Activated T-cell treated with anti-CD3 and anti-CD28 coated beads, Interleukin-2, amount 50 U/mL, for 1 hour (primary cell): Measurements from ENCODE around the gene RFTN1.

Experiments used
- DNase-seq: peaks from one replicate; pipeline ENCODE4 v3.0.0-alpha.2; 2020

Gene RFTN1

DNA sequence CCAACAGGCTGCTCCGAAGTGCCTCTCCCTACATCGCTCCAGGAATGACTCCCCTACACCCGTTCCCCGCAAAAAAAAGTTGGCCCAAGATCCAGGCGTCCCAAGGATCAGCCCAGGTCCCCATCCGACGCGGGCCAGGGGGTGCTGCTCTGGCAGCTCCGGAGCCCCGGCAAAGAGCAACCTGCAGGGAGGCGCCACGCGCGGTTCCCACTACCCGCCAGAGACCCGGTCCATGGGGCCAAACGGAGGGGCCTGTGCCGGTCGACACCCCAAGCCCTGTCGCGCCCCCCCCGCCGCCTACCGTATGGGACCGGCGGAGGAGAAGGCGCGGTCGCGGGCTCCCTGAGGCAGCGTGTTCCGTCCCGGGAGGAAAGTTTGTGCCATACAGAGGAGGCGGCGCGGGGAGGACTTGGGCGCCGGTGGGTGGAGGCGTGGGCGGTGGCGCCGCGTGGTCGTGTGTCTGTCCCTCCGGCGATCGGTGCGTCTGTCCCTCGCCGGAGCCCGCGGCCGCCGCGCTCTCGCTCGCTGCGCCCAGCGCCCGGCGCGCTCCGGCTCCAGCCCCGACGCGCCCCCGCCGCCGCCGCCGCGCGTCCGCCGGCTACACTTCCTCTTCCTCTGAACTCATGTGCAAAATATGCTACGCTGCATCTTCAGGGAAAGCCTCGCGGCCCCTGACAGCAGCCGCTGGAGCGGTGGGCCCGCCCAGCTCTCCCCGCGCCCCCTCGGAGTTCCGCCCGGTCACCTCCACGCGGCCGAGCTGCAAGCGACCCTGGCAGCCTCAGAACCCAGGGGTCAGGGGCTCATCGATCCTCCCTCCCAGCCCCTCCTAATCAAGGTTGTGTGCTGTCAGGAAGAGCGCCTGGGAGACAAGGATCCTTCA lies at the start of gene RFTN1:
TSS of gene RFTN1 (minus strand) at position 559 of the 880 bp plus-strand sequence. CDS start 19,830 bp downstream, outside the sequence.
- peak; percentile 64 for DNase-seq

GRCh38 chr3:16559653-16560365 lies 46.3 kb upstream of the RFTN1 start:
- DNase-seq, result no peak

GRCh38 chr3:16554126-16554525 lies 40.6 kb upstream of the RFTN1 start:
- DNase-seq, result no peak

- no peak for DNase-seq
Measured at GRCh38 chr3:16552757-16553156, 39.3 kb upstream of the RFTN1 start.

- DNase-seq, result no peak
Measured at GRCh38 chr3:16551342-16551976, 38.0 kb upstream of the RFTN1 start.

DNA sequence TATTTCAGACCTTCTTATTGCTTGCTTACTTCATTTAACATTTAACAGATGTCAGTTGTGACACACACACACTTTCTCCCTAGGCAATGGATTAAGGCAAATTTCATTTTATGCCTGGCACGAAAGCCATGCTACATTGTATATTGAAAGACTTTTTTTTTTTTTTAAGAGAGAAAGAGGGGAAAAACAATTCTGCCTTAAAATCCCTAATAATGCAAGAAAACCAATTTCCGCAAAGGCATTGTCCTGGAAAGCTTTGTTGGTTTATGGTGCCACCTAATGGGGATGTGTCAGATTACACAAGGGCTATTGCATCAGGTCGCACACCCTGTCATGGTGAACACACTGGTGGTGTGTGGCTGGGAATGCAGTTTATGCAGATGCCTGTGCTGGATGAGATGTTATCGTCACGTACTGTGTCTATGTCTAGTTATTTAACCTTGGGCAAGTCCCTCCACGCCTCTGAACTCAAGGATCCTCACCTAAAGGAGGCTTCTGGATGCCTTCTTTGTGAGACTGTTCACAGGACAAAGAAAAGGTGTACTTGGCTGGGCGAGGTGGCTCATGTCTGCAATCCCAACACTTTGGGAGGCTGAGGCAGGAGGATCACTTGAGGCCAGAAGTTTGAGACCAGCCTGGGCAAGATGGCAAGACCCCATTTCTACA lies 37.3 kb upstream of the RFTN1 start:
- peak; percentile 55 for DNase-seq

DNA sequence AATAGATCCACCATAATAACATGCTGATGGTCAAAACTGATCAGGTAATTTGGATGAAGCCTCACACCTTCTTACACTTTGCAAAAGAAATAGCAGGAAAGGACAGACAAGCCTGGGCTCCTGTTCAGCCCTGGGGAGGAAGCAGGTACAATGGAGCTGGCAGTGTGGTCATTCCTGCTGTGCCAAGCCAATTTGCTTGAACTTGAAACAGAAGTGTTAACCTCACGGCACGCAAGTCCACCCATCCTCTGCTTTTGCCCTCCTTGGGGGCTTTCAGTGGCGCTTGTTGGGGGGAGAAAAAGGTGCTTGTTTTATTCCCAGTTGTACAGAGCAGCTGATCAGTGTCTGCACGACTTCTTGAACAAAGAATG lies 36.8 kb upstream of the RFTN1 start:
- no peak for DNase-seq

DNA sequence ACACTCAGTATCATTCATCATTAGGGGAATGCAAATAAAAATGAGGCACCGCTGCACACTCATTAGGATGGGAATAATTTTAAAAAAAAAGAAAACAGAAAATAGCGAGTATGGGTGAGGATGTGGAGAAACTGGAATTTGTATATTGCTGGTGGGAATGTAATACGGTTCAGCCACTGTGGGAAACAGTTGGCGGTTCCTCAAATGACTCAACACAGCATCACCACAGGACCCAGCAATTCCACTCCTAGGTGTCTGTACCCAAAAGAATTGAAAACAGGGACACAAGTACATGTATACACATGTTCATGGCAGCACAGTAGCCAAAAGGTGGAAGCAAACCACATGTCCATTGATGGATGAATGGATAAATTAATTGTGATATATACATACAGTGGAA lies 35.2 kb upstream of the RFTN1 start:
- no peak for DNase-seq

DNA sequence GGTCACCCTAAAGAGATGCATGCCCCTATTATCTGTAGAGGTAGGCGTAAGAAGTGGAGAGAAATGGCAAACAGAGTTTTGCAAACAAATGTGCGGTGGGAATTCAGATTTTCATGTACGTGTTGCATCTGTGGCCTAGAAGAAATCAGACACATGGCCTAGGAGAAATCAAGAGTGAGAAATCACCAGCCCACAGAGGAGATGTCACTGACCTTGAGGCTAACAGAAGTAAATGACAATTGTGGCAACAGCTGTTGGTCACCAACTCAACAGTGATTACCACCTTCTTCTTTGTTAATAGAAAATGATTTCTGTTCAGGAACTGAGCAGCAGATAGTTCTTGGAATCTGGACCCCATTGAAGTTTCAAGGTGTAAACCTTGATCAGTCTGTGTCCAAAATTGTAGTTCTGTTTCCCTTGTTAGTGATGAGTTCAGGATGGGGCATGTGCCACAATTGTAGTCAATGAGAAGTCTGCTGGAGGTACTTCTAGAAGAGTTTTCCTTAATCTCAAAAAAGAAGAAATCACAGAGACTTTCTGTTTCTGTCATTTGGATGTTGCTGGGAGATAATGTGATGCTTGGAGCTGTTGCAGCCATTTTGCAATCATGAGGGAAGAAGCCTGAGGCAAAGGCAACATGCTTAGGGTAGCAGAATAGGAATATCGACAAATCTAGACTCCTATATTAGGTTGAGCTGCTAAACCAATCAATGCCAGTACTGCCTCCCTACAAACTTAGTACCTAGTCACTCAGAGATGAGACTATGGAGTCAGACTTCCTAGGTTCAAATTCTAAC lies 34.3 kb upstream of the RFTN1 start:
- DNase-seq, result no peak

DNA sequence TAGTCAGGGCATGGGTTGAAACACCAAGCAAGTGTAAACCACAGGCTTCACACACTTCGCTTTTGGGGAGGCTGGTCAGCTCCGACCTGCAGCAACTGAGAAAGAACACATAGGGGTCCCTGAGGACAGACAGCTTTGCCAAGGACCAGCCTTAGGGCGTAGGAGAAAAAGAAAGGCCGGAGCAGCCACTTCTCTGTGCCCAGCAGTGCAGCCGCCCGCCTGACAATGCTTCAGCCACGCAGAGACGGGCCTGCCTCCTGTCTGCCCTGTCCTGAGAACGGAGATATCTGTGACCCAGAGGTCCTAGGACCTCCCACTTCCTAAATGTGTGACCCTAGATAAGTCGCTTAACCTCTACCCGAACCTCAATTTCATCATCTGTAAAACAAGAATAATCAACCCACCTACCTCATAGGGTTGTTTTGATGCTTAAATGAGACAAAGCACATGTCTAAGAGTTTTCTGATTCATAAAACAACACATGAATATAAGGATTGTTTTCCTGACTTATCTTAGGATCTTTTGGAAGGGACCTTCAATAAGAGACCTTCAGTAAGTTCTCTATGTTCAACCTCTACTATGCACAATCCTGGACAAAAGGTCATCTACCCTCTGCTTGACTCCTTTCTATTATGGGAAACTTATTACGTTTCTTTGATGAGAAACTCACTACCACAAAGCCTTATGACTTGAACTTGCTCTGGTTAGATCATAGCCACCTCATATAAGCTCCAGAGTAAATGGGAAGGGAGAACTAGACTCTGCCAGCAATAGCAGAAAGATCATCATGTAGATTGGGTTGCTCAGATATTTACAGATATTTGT lies 32.9 kb upstream of the RFTN1 start:
- no peak for DNase-seq

DNA sequence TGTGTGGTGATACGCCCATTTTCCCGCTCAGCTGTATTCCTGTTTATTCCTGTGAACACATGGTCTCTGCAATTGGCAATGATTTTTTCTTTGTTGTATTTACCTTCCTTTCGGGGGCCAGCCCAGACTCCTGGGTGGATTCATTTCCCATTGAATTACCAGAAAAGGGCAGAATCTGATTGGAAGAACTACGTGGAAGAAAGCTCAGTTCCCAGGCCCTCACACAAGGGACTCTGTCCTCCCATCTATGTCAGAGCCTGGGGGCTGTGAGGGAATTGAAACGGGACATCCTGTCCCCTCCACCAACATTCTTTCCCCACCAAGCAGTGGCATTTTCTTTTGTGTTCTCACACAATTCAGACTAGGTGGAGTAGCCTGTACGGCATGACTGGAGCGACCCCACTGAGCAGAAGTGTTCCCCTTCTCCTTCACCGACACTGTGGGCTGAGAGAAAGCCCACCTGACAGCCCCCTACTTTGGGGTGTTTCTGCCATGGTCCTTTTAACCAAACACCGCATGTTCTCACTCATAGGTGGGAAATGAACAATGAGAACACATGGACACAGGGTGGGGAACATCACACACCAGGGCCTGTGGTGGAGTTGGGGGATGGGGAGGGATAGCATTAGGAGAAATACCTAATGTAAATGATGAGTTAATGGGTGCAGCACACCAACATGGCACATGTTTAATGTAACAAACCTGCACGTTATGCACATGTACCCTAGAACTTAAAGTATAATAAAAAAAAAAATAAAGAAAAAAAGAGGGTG lies 32.1 kb upstream of the RFTN1 start:
- DNase-seq, result no peak

DNA sequence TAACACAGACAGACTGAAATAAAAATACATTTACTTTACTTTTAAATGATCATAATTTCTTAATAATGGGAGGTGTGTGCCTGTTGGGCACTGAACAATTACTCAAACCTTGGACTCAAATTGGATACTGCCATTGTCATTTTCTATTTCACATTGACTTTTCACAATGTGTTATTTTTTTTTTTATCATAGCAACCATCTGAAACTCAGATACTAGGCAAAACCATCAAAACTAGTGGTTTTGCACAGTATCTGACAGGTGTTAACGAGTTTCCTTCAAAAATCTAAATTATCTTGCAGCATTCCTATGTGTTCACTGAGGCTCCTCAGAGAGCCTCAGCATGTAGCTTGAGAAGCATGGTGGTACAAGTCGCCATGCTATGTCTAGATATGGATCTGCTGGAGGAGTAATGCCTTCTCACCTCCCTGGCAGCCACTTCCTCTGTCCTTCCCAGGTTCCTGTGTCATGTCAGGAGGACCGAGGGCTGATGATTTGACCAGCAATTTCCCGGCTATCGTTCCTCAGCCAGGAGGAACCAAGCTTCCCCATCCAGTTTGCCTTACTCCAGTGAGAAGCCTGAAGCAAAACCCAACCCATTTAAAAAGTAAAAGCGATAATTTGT lies 29.9 kb upstream of the RFTN1 start:
- DNase-seq, result no peak

GRCh38 chr3:16538507-16538906 lies 25.0 kb upstream of the RFTN1 start:
- no peak for DNase-seq

GRCh38 chr3:16536996-16537395 lies 23.5 kb upstream of the RFTN1 start:
- no peak for DNase-seq

DNA sequence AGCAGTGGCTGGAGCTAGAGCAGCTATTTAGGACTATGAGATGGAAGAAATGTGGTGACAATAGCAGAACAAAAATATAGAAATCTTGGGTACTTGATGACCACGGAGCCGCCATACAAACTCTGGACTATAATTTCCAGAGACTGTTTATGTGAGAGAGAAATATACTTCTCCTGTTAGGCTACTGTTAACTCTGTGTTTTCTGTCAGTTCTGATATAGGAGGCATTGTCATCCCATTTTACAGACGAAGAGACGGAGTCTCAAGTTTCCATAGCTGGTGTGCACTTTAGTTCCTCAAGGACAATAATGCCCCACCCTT lies 22.8 kb upstream of the RFTN1 start:
- DNase-seq, result no peak

- DNase-seq, result no peak
Measured at GRCh38 chr3:16534640-16535262, 21.3 kb upstream of the RFTN1 start.

GRCh38 chr3:16533928-16534574 lies 20.6 kb upstream of the RFTN1 start:
- no peak for DNase-seq

DNA sequence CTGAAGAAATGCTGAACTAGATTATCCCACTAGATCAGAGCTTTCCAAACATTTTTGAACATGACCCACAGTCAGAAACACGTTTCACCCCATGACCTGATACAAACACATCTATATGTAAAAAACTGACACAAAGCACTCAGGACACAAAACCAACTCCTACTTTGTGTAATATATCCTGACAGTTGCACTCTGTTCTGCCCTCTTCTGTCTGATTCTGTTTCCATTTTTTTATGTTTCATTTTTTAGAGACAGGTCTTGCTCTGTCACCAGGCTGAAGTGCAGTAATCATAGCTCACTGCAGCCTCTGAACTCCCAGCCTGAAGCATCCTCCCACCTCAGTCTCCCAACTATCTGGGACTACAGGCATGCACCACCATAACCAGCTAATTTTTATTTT lies 15.8 kb upstream of the RFTN1 start:
- DNase-seq, result no peak

- no peak for DNase-seq
Measured at GRCh38 chr3:16528581-16528993, 15.1 kb upstream of the RFTN1 start.
